Jurkat, Clone E6-1 (cell line): ENCODE measurements around the gene VPS4B.
A peak's percentile ranks its signal among the peaks of the same experiment; 100 is the strongest.
"Not testable (repeated sequence)": the region's sequence is repeated elsewhere in the genome, so short reads cannot be mapped to it uniquely, and the experiment has no call there.

ENCODE experiments used
- DNase-seq: peaks from one replicate; pipeline ENCODE4 v3.0.0-alpha.2; 2011; ENCODE audit warnings: low read depth, low spot score
- H3K4me3 ChIP-seq: 2 replicates; pipeline ENCODE4 v1.5.1; 2011; ENCODE audit warnings: mild to moderate bottlenecking, low read length, control low read depth, moderate library complexity

Gene VPS4B

GRCh38 chr18:63378919-63379638 is 43.2 kb downstream of the VPS4B start:
- DNase-seq = no peak
- no peak overlapping the region for H3K4me3 ChIP-seq

- no peak for DNase-seq
- no peak overlapping the region for H3K4me3 ChIP-seq
Measured at GRCh38 chr18:63377275-63377980, 44.8 kb downstream of the VPS4B start.

GRCh38 chr18:63376538-63376937 is 45.7 kb downstream of the VPS4B start:
- no peak overlapping the region for H3K4me3 ChIP-seq
- no peak for DNase-seq

- no peak for DNase-seq
- no peak overlapping the region for H3K4me3 ChIP-seq
Measured at GRCh38 chr18:63374540-63374939, 47.7 kb downstream of the VPS4B start.

- H3K4me3 ChIP-seq = no peak overlapping the region
- no peak for DNase-seq
Measured at GRCh38 chr18:63373161-63373560, 49.1 kb downstream of the VPS4B start.

GRCh38 chr18:63368611-63369010 is 53.7 kb downstream of the VPS4B start:
- H3K4me3 ChIP-seq = no peak overlapping the region

GRCh38 chr18:63367053-63367953 is 55.0 kb downstream of the VPS4B start, which contains the start of gene KDSR:
Gene KDSR, minus strand, starts transcription at chr18:63367206. Its CDS starts 88 bp downstream, at chr18:63367118.
- DNase-seq = peak; percentile 38
- peak within 1 kb of the TSS; percentile 70 for H3K4me3 ChIP-seq

More at GRCh38 chr18:63368611-63369010, 53.7 kb downstream of the VPS4B start:
- DNase-seq = no peak

GRCh38 chr18:63366213-63367052 is 55.8 kb downstream of the VPS4B start:
- peak; percentile 17 for DNase-seq

GRCh38 chr18:63365876-63366212 is 56.4 kb downstream of the VPS4B start:
- H3K4me3 ChIP-seq = peak overlapping the region; percentile 70
- DNase-seq = no peak

More at GRCh38 chr18:63366213-63367052, 55.8 kb downstream of the VPS4B start:
- peak overlapping the region; percentile 70 for H3K4me3 ChIP-seq

GRCh38 chr18:63363951-63364350 is 58.3 kb downstream of the VPS4B start:
- DNase-seq = peak; percentile 78
- no peak overlapping the region for H3K4me3 ChIP-seq

GRCh38 chr18:63363420-63363819 is 58.9 kb downstream of the VPS4B start:
- DNase-seq = not testable (repeated sequence)

GRCh38 chr18:63356272-63356896 is 65.9 kb downstream of the VPS4B start:
- H3K4me3 ChIP-seq = no peak overlapping the region
- DNase-seq = no peak

More at GRCh38 chr18:63363420-63363819, 58.9 kb downstream of the VPS4B start:
- not testable (repeated sequence) for H3K4me3 ChIP-seq

GRCh38 chr18:63350230-63350629 is 72.0 kb downstream of the VPS4B start:
- H3K4me3 ChIP-seq = no peak overlapping the region
- DNase-seq = no peak

- H3K4me3 ChIP-seq = no peak overlapping the region
- no peak for DNase-seq
Measured at GRCh38 chr18:63348508-63349136, 73.7 kb downstream of the VPS4B start.

GRCh38 chr18:63346480-63347183 is 75.6 kb downstream of the VPS4B start:
- no peak for DNase-seq
- no peak overlapping the region for H3K4me3 ChIP-seq

- no peak for DNase-seq
- no peak overlapping the region for H3K4me3 ChIP-seq
Measured at GRCh38 chr18:63346031-63346430, 76.2 kb downstream of the VPS4B start.

- no peak overlapping the region for H3K4me3 ChIP-seq
- DNase-seq = no peak
Measured at GRCh38 chr18:63344918-63345317, 77.4 kb downstream of the VPS4B start.
